Measurements from ENCODE around the gene RAB23. TPM values are rescaled to one million over a fixed set of nuclear protein-coding genes. Genes with fewer than 3 reads are reported as not detected.

Gene RAB23
- polyA plus RNA-seq (2012; ENCODE audit: insufficient read depth, insufficient read length) = 6.4 TPM

- H3K4me3 ChIP-seq (ENCODE audit: low read length) = peak within 1 kb of the TSS; percentile 84
- DNase-seq (ENCODE audit: low read depth, low spot score) = peak; percentile 64
These were observed at the start of gene RAB23 for GRCh38 chr6:57221936-57222742. Gene RAB23 (minus strand): TSS chr6:57222307. CDS start chr6:57210380, 11,927 bp downstream.

GRCh38 chr6:57268294-57268640 lies 46.2 kb upstream of the RAB23 start:
- H3K4me3 ChIP-seq (ENCODE audit: low read length) = no peak overlapping the region
- DNase-seq (ENCODE audit: low read depth, low spot score) = no peak

GRCh38 chr6:57267586-57268293 lies 45.6 kb upstream of the RAB23 start:
- no peak overlapping the region for H3K4me3 ChIP-seq (ENCODE audit: low read length)
- DNase-seq (ENCODE audit: low read depth, low spot score) = peak; percentile 43

GRCh38 chr6:57265755-57266221 lies 43.7 kb upstream of the RAB23 start:
- DNase-seq (ENCODE audit: low read depth, low spot score) = no peak
- H3K4me3 ChIP-seq (ENCODE audit: low read length) = no peak overlapping the region

GRCh38 chr6:57263739-57264138 lies 41.6 kb upstream of the RAB23 start:
- H3K4me3 ChIP-seq (ENCODE audit: low read length) = no peak overlapping the region
- no peak for DNase-seq (ENCODE audit: low read depth, low spot score)

- DNase-seq (ENCODE audit: low read depth, low spot score) = no peak
- H3K4me3 ChIP-seq (ENCODE audit: low read length) = no peak overlapping the region
These were observed 41.0 kb upstream of the RAB23 start for GRCh38 chr6:57262901-57263694.

- no peak overlapping the region for H3K4me3 ChIP-seq (ENCODE audit: low read length)
- no peak for DNase-seq (ENCODE audit: low read depth, low spot score)
These were observed 40.4 kb upstream of the RAB23 start for GRCh38 chr6:57262488-57262887.

GRCh38 chr6:57261926-57262325 lies 39.8 kb upstream of the RAB23 start:
- no peak overlapping the region for H3K4me3 ChIP-seq (ENCODE audit: low read length)
- DNase-seq (ENCODE audit: low read depth, low spot score) = no peak

- DNase-seq (ENCODE audit: low read depth, low spot score) = no peak
These were observed 37.0 kb upstream of the RAB23 start for GRCh38 chr6:57259064-57259463.

GRCh38 chr6:57257911-57258541 lies 35.9 kb upstream of the RAB23 start:
- DNase-seq (ENCODE audit: low read depth, low spot score) = no peak
- H3K4me3 ChIP-seq (ENCODE audit: low read length) = no peak overlapping the region

More at GRCh38 chr6:57259064-57259463, 37.0 kb upstream of the RAB23 start:
- no peak overlapping the region for H3K4me3 ChIP-seq (ENCODE audit: low read length)

- DNase-seq (ENCODE audit: low read depth, low spot score) = no peak
- no peak overlapping the region for H3K4me3 ChIP-seq (ENCODE audit: low read length)
These were observed 34.4 kb upstream of the RAB23 start for GRCh38 chr6:57256541-57256940.

GRCh38 chr6:57255451-57256169 lies 33.5 kb upstream of the RAB23 start:
- no peak for DNase-seq (ENCODE audit: low read depth, low spot score)
- no peak overlapping the region for H3K4me3 ChIP-seq (ENCODE audit: low read length)

- no peak for DNase-seq (ENCODE audit: low read depth, low spot score)
- no peak overlapping the region for H3K4me3 ChIP-seq (ENCODE audit: low read length)
These were observed 32.1 kb upstream of the RAB23 start for GRCh38 chr6:57254055-57254717.

- H3K4me3 ChIP-seq (ENCODE audit: low read length) = no peak overlapping the region
- no peak for DNase-seq (ENCODE audit: low read depth, low spot score)
These were observed 30.9 kb upstream of the RAB23 start for GRCh38 chr6:57252975-57253374.

- no peak overlapping the region for H3K4me3 ChIP-seq (ENCODE audit: low read length)
- no peak for DNase-seq (ENCODE audit: low read depth, low spot score)
These were observed 30.0 kb upstream of the RAB23 start for GRCh38 chr6:57252137-57252536.

- DNase-seq (ENCODE audit: low read depth, low spot score) = no peak
- no peak overlapping the region for H3K4me3 ChIP-seq (ENCODE audit: low read length)
These were observed 28.2 kb upstream of the RAB23 start for GRCh38 chr6:57250348-57250747.

- no peak overlapping the region for H3K4me3 ChIP-seq (ENCODE audit: low read length)
These were observed 26.3 kb upstream of the RAB23 start for GRCh38 chr6:57248311-57248895.

GRCh38 chr6:57247603-57248002 lies 25.5 kb upstream of the RAB23 start:
- no peak overlapping the region for H3K4me3 ChIP-seq (ENCODE audit: low read length)

More at GRCh38 chr6:57248311-57248895, 26.3 kb upstream of the RAB23 start:
- no peak for DNase-seq (ENCODE audit: low read depth, low spot score)

More at GRCh38 chr6:57247603-57248002, 25.5 kb upstream of the RAB23 start:
- DNase-seq (ENCODE audit: low read depth, low spot score) = no peak
